H1 (cell line): ENCODE measurements around the gene CPD. TPM values are rescaled to one million over a fixed set of nuclear protein-coding genes. Genes with fewer than 3 reads are reported as not detected.

Experiments used
- CTCF ChIA-PET: fragments of 300-600 bp; sonication (Branson Sonifier 250); formaldehyde crosslinking; loops from one replicate; lab custom pipeline; 2021; ENCODE audit not compliant: partially characterized antibody; lab: Charles Lee
- POLR2A ChIA-PET: fragments of 300-600 bp; sonication (Branson Sonifier 250); formaldehyde crosslinking; loops from one replicate; lab custom pipeline; 2021; ENCODE audit warnings: inconsistent platforms; ENCODE audit not compliant: partially characterized antibody; lab: Charles Lee
- DNase-seq, 2 experiments: peaks; one replicate each; pipeline versions ENCODE4 v3.0.0 to v3.0.0-alpha.2; 2010 to 2022; ENCODE audit warnings: low spot score in 2 of 2, low read depth in 1 of 2, mixed read lengths in 1 of 2
- FAIRE-seq: peaks from 2 replicates; lab custom pipeline; 2011; peaks lifted over from hg19 to GRCh38; lab: Jason Lieb, UNC
- H2AFZ ChIP-seq: 2 replicates; pipeline ENCODE4 v1.8.1; 2012; ENCODE audit warnings: low read length, inconsistent platforms
- H2AK5ac ChIP-seq: 2 replicates; pipeline ENCODE4 v1.6.1; 2013; ENCODE audit warnings: low read depth, low read length
- H2BK120ac ChIP-seq: replicated peaks from 2 replicates; pipeline ENCODE3; 2013; ENCODE audit warnings: low read depth, low read length, inconsistent platforms
- H2BK12ac ChIP-seq: 2 replicates; pipeline ENCODE4 v1.6.1; 2013; ENCODE audit warnings: low read depth, low read length
- H2BK15ac ChIP-seq: 2 replicates; pipeline ENCODE4 v1.6.1; 2013; ENCODE audit warnings: low read length
- H2BK20ac ChIP-seq: 2 replicates; pipeline ENCODE4 v1.6.1; 2013; ENCODE audit warnings: low read length
- H2BK5ac ChIP-seq: 2 replicates; pipeline ENCODE4 v1.6.1; 2013; ENCODE audit warnings: low read depth, low read length
- H3K14ac ChIP-seq: 2 replicates; pipeline ENCODE4 v1.6.1; 2013; ENCODE audit warnings: inconsistent platforms; ENCODE audit not compliant: insufficient read length
- H3K18ac ChIP-seq: 2 replicates; pipeline ENCODE4 v1.6.1; 2013; ENCODE audit warnings: low read length; ENCODE audit errors: extremely low read depth
- H3K23ac ChIP-seq: 2 replicates; pipeline ENCODE4 v1.6.1; 2013; ENCODE audit warnings: inconsistent platforms; ENCODE audit not compliant: insufficient read length
- H3K23me2 ChIP-seq: 2 replicates; pipeline ENCODE4 v1.6.1; 2013; ENCODE audit warnings: low read depth, low read length
- H3K27ac ChIP-seq: 2 replicates; pipeline ENCODE4 v1.6.1; 2011; ENCODE audit warnings: low read depth, low read length, inconsistent platforms
- H3K27me3 ChIP-seq, 4 experiments: replicated peaks in 1 of 4; 1 replicate in 1 of 4; 2 replicates in 3 of 4; pipeline versions ENCODE4 v1.6.1 to v1.8.1; 2011 to 2013; ENCODE audit warnings: low read length in 3 of 4, mild to moderate bottlenecking in 3 of 4, inconsistent platforms in 2 of 4, mixed read lengths in 2 of 4, moderate library complexity in 1 of 4; ENCODE audit not compliant: control insufficient read depth in 3 of 4, insufficient read depth in 3 of 4; ENCODE audit errors: extremely low read depth in 1 of 4
- H3K36me3 ChIP-seq, 4 experiments: 2 replicates each; pipeline versions ENCODE4 v1.6.1 to v1.8.1; 2011 to 2013; ENCODE audit warnings: mild to moderate bottlenecking in 4 of 4, low read length in 3 of 4, moderate library complexity in 2 of 4, control low read depth in 1 of 4, inconsistent platforms in 1 of 4; ENCODE audit not compliant: insufficient read depth in 4 of 4, control insufficient read depth in 2 of 4
- H3K4ac ChIP-seq: replicated peaks from 2 replicates; pipeline ENCODE3; 2013; ENCODE audit warnings: low read length, low read depth, mixed read lengths, inconsistent platforms; ENCODE audit not compliant: insufficient read length
- H3K4me1 ChIP-seq, 4 experiments: replicated peaks in 1 of 4; 1 replicate in 1 of 4; 2 replicates in 3 of 4; pipeline versions ENCODE4 v1.6.1 to v1.8.1; 2011 to 2013; ENCODE audit warnings: low read length in 3 of 4, inconsistent platforms in 2 of 4, mixed read lengths in 1 of 4; ENCODE audit not compliant: insufficient read depth in 4 of 4, control insufficient read depth in 3 of 4
- H3K4me2 ChIP-seq, 2 experiments: 2 replicates each; pipeline versions ENCODE4 v1.6.1 to v1.8.1; 2011 to 2013; ENCODE audit warnings: low read depth in 2 of 2, low read length in 2 of 2, control low read depth in 1 of 2, inconsistent platforms in 1 of 2, mild to moderate bottlenecking in 1 of 2; ENCODE audit not compliant: insufficient read depth in 1 of 2
- H3K4me3 ChIP-seq, 4 experiments: fragments of 200-600, 300-600 bp in 1 of 4; sonication (generic), shearing (Covaris generic), sonication (Bioruptor Twin) in 1 of 4; 2 replicates each; pipeline versions ENCODE4 v1.5.1 to v1.8.1; 2011 to 2016; ENCODE audit warnings: low read length in 4 of 4, low read depth in 3 of 4, control low read depth in 2 of 4, inconsistent platforms in 2 of 4, mild to moderate bottlenecking in 2 of 4, mixed read lengths in 1 of 4, moderate library complexity in 1 of 4; ENCODE audit not compliant: insufficient read depth in 2 of 4; ENCODE audit errors: extremely low read depth in 1 of 4
- H3K56ac ChIP-seq: replicated peaks from 2 replicates; pipeline ENCODE3; 2013; ENCODE audit warnings: low read depth, mild to moderate bottlenecking, mixed read lengths, low read length, inconsistent platforms; ENCODE audit not compliant: insufficient read length
- H3K79me1 ChIP-seq: 2 replicates; pipeline ENCODE4 v1.6.1; 2013; ENCODE audit warnings: low read depth, low read length, control low read depth
- H3K79me2 ChIP-seq, 2 experiments: 2 replicates each; pipeline versions ENCODE4 v1.6.1 to v1.8.1; 2012 to 2013; ENCODE audit warnings: low read length in 2 of 2, mild to moderate bottlenecking in 2 of 2, inconsistent platforms in 1 of 2; ENCODE audit not compliant: insufficient read depth in 2 of 2, control insufficient read depth in 1 of 2
- H3K9ac ChIP-seq, 4 experiments: replicated peaks in 1 of 4; 1 replicate in 1 of 4; 2 replicates in 3 of 4; pipeline versions ENCODE4 v1.6.1 to v1.8.1; 2011 to 2013; ENCODE audit warnings: low read depth in 3 of 4, low read length in 3 of 4, control low read depth in 2 of 4, mild to moderate bottlenecking in 2 of 4, moderate library complexity in 2 of 4, inconsistent platforms in 1 of 4; ENCODE audit errors: extremely low read depth in 1 of 4
- H3K9me3 ChIP-seq, 2 experiments: 2 replicates each; pipeline versions ENCODE4 v1.6.1 to v1.8.1; 2012 to 2013; ENCODE audit warnings: mild to moderate bottlenecking in 2 of 2, moderate library complexity in 2 of 2, control low read depth in 1 of 2, inconsistent platforms in 1 of 2, low read depth in 1 of 2, low read length in 1 of 2, mixed read lengths in 1 of 2; ENCODE audit not compliant: insufficient read depth in 2 of 2
- H4K20me1 ChIP-seq, 2 experiments: replicated peaks in 1 of 2; 2 replicates each; pipeline versions ENCODE3 to v1.8.1; 2011 to 2013; ENCODE audit warnings: inconsistent platforms in 2 of 2, low read length in 2 of 2, mild to moderate bottlenecking in 1 of 2; ENCODE audit not compliant: insufficient read depth in 2 of 2, control insufficient read depth in 1 of 2
- H4K5ac ChIP-seq: 2 replicates; pipeline ENCODE4 v1.6.1; 2013; ENCODE audit warnings: low read length, low read depth, mixed read lengths, inconsistent platforms; ENCODE audit not compliant: insufficient read length
- H4K8ac ChIP-seq: 2 replicates; pipeline ENCODE4 v1.8.0; 2013; ENCODE audit warnings: mild to moderate bottlenecking, moderate library complexity, low read length, inconsistent platforms; ENCODE audit not compliant: insufficient read depth; ENCODE audit errors: extremely low read depth
- H4K91ac ChIP-seq: replicated peaks from 2 replicates; pipeline ENCODE3; 2013; ENCODE audit warnings: low read length, mixed read lengths, inconsistent platforms; ENCODE audit not compliant: insufficient read length
- BCL11A ChIP-seq, 2 experiments: IDR thresholded peaks; one replicate each; pipeline ENCODE4 v1.6.1; 2011; ENCODE audit warnings: low read depth in 2 of 2, low read length in 2 of 2, mild to moderate bottlenecking in 2 of 2
- CBX5 ChIP-seq: fragments of 300-800, 300-1000 bp; sonication (generic); IDR thresholded peaks from 2 replicates; pipeline ENCODE4 v1.7.1; 2016; ENCODE audit warnings: antibody characterized with exemption, low read length, low read depth
- CBX8 ChIP-seq: fragments of 300-800, 300-1000 bp; sonication (generic); IDR thresholded peaks from 2 replicates; pipeline ENCODE4 v1.7.1; 2016; ENCODE audit warnings: low read depth, low read length, borderline replicate concordance
- CEBPB ChIP-seq: IDR thresholded peaks from 2 replicates; pipeline ENCODE4 v1.6.1; 2012; ENCODE audit warnings: low read depth, low read length
- EP300 ChIP-seq, 2 experiments: IDR thresholded peaks; 1 replicate in 1 of 2; 2 replicates in 1 of 2; pipeline ENCODE4 v1.6.1; 2011 to 2012; ENCODE audit warnings: low read depth in 2 of 2, low read length in 2 of 2, mild to moderate bottlenecking in 2 of 2, borderline replicate concordance in 1 of 2, inconsistent platforms in 1 of 2, moderate library complexity in 1 of 2
- EZH2 ChIP-seq: fragments of 200-600 bp; sonication (generic); IDR thresholded peaks from 2 replicates; pipeline ENCODE4 v1.7.1; 2012; ENCODE audit warnings: low read depth, mild to moderate bottlenecking, moderate library complexity, low read length, inconsistent platforms; ENCODE audit not compliant: severe bottlenecking
- FOSL1 ChIP-seq: IDR thresholded peaks from 2 replicates; pipeline ENCODE4 v1.6.1; 2011; ENCODE audit warnings: mild to moderate bottlenecking, low read depth, low read length, moderate library complexity; ENCODE audit not compliant: insufficient read depth
- HDAC6 ChIP-seq: IDR thresholded peaks from one replicate; pipeline ENCODE4 v1.7.1; 2012; ENCODE audit warnings: low read depth, mild to moderate bottlenecking, inconsistent platforms, low read length, moderate library complexity
- KDM5A ChIP-seq: fragments of 200-600 bp; IDR thresholded peaks from 2 replicates; pipeline ENCODE4 v1.7.1; 2012; ENCODE audit warnings: mild to moderate bottlenecking, low read length, inconsistent platforms, mixed read lengths
- MAX ChIP-seq: IDR thresholded peaks from 2 replicates; pipeline ENCODE4 v1.6.1; 2012; ENCODE audit warnings: inconsistent platforms
- PHF8 ChIP-seq: fragments of 200-600 bp; sonication (generic); conservative IDR thresholded peaks from 2 replicates; pipeline ENCODE4 v1.7.1; 2012; ENCODE audit warnings: low read depth, mild to moderate bottlenecking, inconsistent platforms, low read length, moderate library complexity
- POLR2A ChIP-seq, 2 experiments: IDR thresholded peaks; 1 replicate in 1 of 2; 2 replicates in 1 of 2; pipeline ENCODE4 v1.6.1; 2011; ENCODE audit warnings: low read depth in 2 of 2, low read length in 2 of 2, mild to moderate bottlenecking in 2 of 2; ENCODE audit errors: control extremely low read depth in 1 of 2
- RXRA ChIP-seq: IDR thresholded peaks from 2 replicates; pipeline ENCODE4 v1.6.1; 2011; ENCODE audit warnings: low read depth, mild to moderate bottlenecking, low read length, moderate library complexity; ENCODE audit not compliant: insufficient read depth
- TAF7 ChIP-seq: optimal IDR thresholded peaks from 2 replicates; pipeline ENCODE3; 2011; ENCODE audit warnings: low read depth, mild to moderate bottlenecking, inconsistent platforms, low read length, moderate library complexity, borderline replicate concordance
- YY1 ChIP-seq: IDR thresholded peaks from 2 replicates; pipeline ENCODE4 v1.6.1; 2011; ENCODE audit warnings: low read depth, mild to moderate bottlenecking, low read length
- WGBS, 2 experiments: shearing (Covaris generic) in 1 of 2; methylation state at CpG; one replicate each; pipeline versions ENCODE4 v1.1.6 to v1.1.7; 2013 to 2015; ENCODE audit warnings: low lambda C conversion rate in 2 of 2, mixed read lengths in 2 of 2, inconsistent platforms in 1 of 2, low coverage in 1 of 2, missing lambda C conversion rate in 1 of 2; ENCODE audit not compliant: insufficient replicate concordance in 2 of 2, insufficient coverage in 1 of 2, insufficient read length in 1 of 2; ENCODE audit errors: extremely low coverage in 1 of 2, missing lambda C conversion rate in 1 of 2; 5-methylcytosine and 5-hydroxymethylcytosine counted together
- polyA plus RNA-seq, 7 experiments: library from polyadenylated mRNA; depleted of rRNA in 3 of 7; stranded (reverse) in 5 of 7; unstranded in 2 of 7; fragments of >200 nt in 5 of 7; fragments of 200-250 nt in 2 of 7; gene quantifications; 1 replicate in 5 of 7; 2 replicates in 1 of 7; 4 replicates in 1 of 7; pipeline versions ENCODE4 v1.2.1 to v1.2.3, GENCODE V29; 2011 to 2013; ENCODE audit warnings: missing spikeins in 2 of 7, mixed read lengths in 2 of 7
- total RNA-seq: library from RNA; stranded (reverse); fragmentation: NEBNext Ultra II Directional; extraction: Animal tissue kit (Norgen Biotek cat#: 25700); gene quantifications from 2 replicates; pipeline ENCODE4 v1.2.1, GENCODE V29; 2021

CPD gene
- total and polyA plus RNA-seq, 2 of the 8 experiments (the other 6 are each of a cell fraction or from before 2014, with no cell fraction given), result 8.6 to 46.2 TPM

- FAIRE-seq, result no peak
- TF ChIP-seq EP300 (IDR thresholded peaks at IDR 0.05; ENCODE audit: borderline replicate concordance in 1 of 2, low read depth in 2 of 2, low read length in 2 of 2) (no peak), FOSL1 (no peak), MAX (no peak), CBX8 (no peak), CEBPB (no peak), KDM5A (no peak), TAF7 (no peak), YY1 (no peak), POLR2A (IDR thresholded peaks at IDR 0.05; ENCODE audit: control extremely low read depth in 1 of 2, low read depth in 2 of 2, low read length in 2 of 2) (no peak), PHF8 (no peak), BCL11A (IDR thresholded peaks at IDR 0.05; ENCODE audit: low read depth in 2 of 2, low read length in 2 of 2) (no peak), RXRA (no peak), HDAC6 (no peak), CBX5 (no peak), EZH2 (no peak)
Observed at GRCh38 chr17:30454635-30455034, 75.9 kb downstream of the CPD start.

More at GRCh38 chr17:30454635-30455034, 75.9 kb downstream of the CPD start:
- H3K4me1 ChIP-seq, result no peaks in the 10 kb centered on the region
- H3K27ac ChIP-seq, result no peak overlapping the region
- no peak overlapping the region for H2BK20ac ChIP-seq
- H3K79me2 ChIP-seq, result no peaks in the 10 kb centered on the region
- POLR2A ChIA-PET, result no interaction called here
- no peak overlapping the region for H2BK12ac ChIP-seq
- H3K27me3 ChIP-seq, result no peaks in the 10 kb centered on the region
- H2BK120ac ChIP-seq, result no peak overlapping the region
- no peak overlapping the region for H3K4ac ChIP-seq
- H3K56ac ChIP-seq, result no peak overlapping the region
- H3K9me3 ChIP-seq, result peaks cover 0 to 7% of the 10 kb centered on the region in 2 experiments; a peak in 1 of 4 replicates
- H3K23ac ChIP-seq, result no peak overlapping the region
- no peak overlapping the region for H3K4me2 ChIP-seq
- no peak overlapping the region for H2AFZ ChIP-seq
- H3K14ac ChIP-seq, result no peak overlapping the region
- H3K4me3 ChIP-seq, result no peak overlapping the region
- 89% methylated on average over 4 of the region's 4 CpGs; no CpG with 5 or more reads in 1 of the 2 experiments for WGBS, 2 experiments
- H4K8ac ChIP-seq, result no peak overlapping the region
- CTCF ChIA-PET, result no interaction called here
- H2BK15ac ChIP-seq, result no peak overlapping the region
- no peak overlapping the region for H3K9ac ChIP-seq
- no peak overlapping the region for H4K91ac ChIP-seq
- DNase-seq, result no peak
- no peaks in the 10 kb centered on the region for H4K20me1 ChIP-seq
- no peak overlapping the region for H2AK5ac ChIP-seq
- no peak overlapping the region for H3K18ac ChIP-seq
- peaks cover 3 to 14% (median 6%) of the 10 kb centered on the region in 4 experiments; a peak in 4 of 8 replicates for H3K36me3 ChIP-seq
- no peak overlapping the region for H2BK5ac ChIP-seq
- H4K5ac ChIP-seq, result no peak overlapping the region
- H3K23me2 ChIP-seq, result no peaks in the 10 kb centered on the region
- no peaks in the 10 kb centered on the region for H3K79me1 ChIP-seq
